IPS-NIHi11 (cell line): ENCODE data around the gene SETD1A.

Source experiments
- DNase-seq: peaks from one replicate; pipeline ENCODE4 v3.0.0; 2012; ENCODE audit warnings: mixed read lengths, low spot score

Gene SETD1A

DNA sequence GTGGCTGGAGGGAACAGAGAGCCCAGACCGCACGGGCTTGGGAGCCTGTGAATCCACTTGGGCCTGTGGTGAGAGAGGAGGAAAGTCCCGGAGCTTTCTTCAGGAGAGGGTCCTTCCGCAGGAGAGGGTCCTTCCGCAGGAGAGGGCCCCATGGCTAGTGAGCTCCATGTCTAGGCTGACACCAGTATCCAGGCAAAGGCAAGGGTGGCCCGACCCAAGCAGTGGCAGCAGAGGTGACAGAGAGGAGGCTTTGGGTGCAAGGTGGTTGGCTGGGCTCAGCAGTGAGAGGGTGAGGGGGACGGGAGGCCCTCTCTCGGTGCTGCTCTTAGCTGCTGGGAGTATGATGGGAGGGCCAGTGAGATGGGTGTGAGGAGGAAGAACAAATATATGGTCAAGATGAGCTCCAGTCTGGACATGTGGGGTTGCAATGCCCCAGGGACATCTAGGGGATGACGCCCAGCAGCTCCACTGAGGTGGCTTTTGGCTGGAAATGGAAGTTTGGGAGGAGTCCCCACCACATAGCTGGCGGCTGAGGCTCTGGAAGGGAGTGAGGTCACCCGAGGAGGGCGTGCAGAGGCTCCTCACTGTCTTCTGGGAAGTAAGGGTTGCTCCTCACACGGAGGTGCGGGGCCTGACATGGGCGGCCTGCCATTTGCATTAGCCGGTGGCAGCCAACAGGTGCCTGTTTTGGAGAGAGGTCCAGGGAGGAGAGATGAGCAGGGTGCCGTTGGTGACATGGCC, 25.2 kb downstream of the SETD1A start:
- no peak for DNase-seq

DNA sequence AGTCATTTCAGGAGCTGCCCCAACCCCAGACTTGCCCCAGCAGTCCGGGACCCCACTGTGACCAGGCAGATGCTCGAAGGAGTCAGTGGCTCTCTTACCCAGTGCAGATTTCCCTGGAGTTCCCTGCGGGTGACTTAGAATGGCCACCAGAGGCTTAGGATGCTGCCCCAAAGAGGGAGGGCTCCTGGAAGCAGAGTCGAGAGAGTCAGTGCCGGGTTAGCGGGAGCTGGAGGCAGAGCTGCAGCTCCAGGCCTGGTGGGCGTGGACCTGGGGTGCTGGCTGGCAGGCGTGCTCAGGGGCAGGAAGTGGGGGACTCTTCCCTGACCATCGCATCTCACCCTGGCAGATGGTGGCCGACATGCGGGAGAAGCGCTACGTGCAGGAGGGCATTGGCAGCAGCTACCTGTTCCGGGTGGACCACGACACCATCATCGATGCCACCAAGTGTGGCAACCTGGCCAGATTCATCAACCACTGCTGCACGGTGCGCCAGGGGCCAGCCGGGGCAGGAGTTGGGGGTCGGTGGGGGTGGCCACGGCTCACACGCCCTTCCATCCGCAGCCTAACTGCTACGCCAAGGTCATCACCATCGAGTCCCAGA, 25.8 kb downstream of the SETD1A start:
- no peak for DNase-seq

DNA sequence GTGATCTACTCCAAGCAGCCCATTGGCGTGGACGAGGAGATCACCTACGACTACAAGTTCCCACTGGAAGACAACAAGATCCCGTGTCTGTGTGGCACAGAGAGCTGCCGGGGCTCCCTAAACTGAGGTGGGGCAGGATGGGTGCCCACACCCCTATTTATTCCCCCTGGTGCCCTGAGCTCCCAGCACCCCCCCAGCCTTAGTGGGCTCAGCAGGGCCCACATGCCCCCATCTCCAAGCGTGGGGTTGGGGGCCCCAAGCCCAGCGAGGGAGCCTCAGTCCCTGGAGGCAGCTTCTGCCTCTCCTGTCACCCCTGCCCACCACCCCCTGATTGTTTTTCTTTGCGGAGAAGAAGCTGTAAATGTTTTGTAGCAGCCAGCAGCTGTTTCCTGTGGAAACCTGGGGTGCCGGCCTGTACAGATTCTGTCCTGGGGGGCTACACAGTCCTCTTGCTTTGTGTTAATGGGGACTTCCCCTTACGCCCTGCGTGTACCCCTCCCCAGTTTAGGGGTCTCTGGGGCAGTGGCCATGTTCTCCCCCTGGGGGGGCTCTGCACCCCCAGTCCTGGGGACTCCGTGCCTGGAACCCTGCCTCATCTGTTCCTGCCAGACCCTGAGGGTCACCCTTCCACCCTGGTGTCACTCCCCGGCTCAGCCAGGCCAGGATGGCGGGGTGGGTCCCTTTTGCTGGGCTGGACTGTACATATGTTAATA, 26.5 kb downstream of the SETD1A start:
- no peak for DNase-seq

DNA sequence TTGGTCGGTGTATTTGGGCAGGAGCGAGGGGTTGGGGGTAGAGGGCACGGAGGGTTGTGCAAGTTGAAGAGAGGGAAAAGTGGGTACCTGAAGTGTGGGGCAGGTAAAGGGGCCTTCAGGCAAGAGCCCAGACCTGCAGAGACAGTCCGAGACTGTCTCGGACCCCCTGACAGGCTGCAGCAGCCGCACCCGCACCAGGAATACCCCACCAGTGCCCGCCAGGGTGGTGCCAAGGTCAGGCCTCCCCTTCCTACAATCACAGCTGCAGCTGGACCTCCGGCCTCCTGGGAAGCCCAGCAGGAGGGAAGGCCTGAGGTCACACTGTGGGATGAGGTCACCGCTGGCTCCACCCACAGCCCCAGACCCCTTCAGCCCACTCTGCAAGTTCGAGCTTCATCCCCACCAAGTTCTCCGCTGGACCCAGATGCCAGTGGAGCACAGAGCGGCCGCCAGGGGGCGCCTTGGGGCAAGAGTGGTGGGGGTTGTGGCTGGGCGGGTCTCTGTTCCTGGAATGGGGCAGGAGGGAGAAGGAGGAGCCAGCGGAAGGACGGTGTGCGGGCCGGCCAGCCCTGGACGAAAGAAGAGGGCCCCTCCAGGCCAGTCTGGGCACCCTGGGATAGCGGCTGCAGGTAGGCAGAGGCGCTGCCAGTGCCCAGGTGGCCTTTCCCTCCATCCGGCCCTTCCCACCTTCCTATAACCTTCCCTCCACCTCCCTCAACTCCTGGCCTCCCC, 27.3 kb downstream of the SETD1A start, which contains the start of gene HSD3B7:
Gene HSD3B7, plus strand, starts transcription at position 539 of the 732 bp plus-strand sequence. CDS start 452 bp downstream, outside the sequence.
- DNase-seq: peak; percentile 99

DNA sequence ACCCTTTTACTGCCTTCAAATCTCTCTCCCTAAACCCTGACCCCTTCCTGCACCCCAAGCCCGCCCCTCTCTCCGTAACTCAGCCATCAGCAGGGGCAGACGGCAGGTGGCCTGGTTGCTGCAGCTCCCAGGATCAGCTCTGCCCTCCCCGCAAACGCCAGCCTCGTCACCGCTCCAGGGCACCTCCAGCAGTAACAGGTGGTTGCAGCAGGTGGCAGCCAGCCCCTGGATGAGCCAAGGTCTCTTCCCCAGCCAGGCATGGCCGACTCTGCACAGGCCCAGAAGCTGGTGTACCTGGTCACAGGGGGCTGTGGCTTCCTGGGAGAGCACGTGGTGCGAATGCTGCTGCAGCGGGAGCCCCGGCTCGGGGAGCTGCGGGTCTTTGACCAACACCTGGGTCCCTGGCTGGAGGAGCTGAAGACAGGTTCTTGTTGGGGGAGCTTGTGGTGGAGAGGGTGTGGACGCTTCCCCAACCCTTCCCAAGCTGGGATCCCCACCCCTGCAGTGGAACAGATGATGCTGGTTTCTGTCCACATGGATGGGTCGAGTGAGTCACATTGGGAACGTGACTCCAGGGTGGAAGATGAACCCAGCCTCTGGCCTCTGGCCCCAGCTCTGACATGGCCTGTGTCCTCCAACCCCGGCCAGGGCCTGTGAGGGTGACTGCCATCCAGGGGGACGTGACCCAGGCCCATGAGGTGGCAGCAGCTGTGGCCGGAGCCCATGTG, 28.0 kb downstream of the SETD1A start:
- DNase-seq: peak; percentile 87

DNA sequence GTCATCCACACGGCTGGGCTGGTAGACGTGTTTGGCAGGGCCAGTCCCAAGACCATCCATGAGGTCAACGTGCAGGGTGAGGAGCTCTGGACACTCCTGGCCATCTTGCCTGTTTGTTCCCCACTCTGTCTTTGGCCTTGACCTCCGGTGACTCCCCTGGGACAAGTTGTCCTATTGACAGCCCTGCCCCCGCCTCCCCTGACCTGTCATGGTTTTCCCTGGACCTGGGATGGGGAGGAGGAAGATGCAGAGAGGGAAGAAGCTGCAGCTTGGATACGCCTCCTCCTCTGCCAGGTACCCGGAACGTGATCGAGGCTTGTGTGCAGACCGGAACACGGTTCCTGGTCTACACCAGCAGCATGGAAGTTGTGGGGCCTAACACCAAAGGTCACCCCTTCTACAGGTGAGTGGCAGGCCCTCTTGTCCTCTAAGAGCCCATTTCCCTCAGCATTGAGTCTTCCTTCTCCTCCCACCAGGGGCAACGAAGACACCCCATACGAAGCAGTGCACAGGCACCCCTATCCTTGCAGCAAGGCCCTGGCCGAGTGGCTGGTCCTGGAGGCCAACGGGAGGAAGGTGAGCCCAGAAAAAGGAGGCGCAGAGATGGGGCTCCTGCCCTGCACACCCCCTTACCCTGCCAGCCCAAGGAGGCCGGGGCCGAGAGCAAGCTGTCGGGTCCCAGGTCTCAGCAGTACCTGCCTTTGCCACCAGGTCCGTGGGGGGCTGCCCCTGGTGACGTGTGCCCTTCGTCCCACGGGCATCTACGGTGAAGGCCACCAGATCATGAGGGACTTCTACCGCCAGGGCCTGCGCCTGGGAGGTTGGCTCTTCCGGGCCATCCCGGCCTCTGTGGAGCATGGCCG, 28.8 kb downstream of the SETD1A start:
- DNase-seq: no peak

DNA sequence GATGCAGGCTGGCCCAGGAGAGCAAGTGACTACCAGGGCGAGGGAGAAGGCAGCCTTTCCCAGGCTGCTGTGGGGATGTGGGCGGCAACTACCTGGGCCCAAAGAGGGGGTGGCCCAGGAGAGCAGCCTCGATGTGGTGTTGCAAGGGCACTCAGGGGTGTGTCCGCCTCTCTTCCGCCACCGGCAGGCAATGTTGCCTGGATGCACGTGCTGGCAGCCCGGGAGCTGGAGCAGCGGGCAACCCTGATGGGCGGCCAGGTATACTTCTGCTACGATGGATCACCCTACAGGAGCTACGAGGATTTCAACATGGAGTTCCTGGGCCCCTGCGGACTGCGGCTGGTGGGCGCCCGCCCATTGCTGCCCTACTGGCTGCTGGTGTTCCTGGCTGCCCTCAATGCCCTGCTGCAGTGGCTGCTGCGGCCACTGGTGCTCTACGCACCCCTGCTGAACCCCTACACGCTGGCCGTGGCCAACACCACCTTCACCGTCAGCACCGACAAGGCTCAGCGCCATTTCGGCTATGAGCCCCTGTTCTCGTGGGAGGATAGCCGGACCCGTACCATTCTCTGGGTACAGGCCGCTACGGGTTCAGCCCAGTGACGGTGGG, 30.1 kb downstream of the SETD1A start:
- no peak for DNase-seq

DNA sequence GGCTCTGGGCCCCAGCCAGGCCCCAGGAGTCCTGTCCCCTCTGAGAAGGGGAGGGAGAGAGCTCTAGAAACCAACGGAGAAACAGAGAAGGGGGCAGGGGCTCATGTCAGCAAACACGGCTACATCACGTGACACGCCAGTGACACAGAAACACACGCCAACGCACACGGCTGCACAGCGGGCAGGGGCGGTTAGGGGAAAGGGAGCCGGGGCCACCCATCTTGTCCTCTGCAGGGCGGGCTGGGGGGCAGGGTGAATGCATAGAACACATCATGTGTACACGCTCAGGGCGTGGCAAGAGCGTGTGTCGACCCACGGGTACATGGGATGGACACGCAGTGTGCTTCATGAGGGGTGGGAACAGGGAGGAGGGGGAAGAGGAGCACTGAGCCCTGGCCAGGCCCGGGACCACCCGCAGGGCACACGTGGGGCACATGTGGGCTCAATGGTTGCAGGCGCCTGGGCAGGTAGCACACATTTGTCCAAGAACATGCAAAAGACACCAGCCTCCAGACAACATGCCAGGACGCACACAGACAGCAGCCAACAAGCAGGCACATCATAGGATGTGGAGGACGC, 32.0 kb downstream of the SETD1A start:
- no peak for DNase-seq

DNA sequence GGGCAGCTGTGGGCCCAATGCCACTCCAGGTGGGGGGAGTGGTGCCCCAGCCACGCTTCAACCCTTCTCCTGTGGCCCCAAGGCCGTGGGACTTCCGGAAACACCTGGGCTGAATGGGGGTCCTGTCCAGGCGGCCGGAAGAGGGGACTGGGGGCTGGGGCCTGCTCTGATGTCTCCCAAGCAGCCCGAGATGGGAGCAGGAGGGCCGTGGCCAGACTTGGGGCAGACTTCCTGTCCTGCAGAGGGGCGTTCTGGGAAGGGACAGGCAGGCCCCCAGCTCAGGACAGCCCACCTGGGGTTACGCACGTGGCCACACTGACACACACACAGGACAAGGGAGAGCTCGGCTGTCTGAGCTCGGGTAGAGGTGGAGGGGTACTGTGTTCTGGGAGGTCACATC, 32.6 kb downstream of the SETD1A start:
- no peak for DNase-seq

DNA sequence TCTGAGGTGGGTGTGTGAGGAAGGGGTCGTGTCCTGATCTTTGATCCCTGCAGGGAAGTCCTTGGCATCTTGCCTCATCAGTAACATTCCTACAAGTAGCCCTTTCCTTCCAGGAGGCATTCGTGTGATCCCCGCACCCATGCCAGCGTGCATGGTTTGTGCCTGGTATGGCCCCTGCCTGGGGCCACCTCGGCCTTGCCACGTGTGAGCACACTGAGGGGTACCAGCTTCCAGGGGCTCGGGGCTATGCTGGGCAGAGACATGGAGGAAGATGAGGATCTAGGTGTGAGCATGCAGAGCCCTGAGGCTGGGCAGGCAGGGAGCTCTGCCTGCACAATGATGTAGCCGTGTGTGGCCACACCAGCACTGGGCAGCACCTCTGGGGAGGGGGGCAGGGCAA, 33.5 kb downstream of the SETD1A start:
- no peak for DNase-seq

DNA sequence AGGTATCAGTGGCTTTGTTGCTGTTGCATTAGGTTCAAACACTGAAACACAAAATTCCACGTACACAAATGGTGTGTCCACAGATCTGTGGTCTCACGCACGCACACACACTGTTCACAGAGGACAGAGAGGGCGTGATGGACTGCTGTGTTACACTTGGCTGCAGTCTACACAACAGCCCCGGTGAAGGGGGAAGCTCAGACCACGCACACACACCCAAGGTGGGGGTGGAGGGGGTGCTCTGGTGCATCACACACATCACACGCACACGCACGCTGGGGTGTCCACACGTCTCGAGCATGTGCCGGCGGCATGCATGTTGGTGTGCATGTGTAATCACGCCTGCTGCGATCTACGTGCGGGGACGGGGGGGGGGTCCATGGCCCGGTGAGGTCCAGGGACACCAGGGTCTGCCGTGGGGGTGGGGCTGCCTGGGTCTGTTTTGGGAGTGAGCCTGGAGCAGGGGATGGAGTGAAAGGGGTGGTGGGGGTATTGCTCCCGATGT, 34.8 kb downstream of the SETD1A start:
- no peak for DNase-seq

DNA sequence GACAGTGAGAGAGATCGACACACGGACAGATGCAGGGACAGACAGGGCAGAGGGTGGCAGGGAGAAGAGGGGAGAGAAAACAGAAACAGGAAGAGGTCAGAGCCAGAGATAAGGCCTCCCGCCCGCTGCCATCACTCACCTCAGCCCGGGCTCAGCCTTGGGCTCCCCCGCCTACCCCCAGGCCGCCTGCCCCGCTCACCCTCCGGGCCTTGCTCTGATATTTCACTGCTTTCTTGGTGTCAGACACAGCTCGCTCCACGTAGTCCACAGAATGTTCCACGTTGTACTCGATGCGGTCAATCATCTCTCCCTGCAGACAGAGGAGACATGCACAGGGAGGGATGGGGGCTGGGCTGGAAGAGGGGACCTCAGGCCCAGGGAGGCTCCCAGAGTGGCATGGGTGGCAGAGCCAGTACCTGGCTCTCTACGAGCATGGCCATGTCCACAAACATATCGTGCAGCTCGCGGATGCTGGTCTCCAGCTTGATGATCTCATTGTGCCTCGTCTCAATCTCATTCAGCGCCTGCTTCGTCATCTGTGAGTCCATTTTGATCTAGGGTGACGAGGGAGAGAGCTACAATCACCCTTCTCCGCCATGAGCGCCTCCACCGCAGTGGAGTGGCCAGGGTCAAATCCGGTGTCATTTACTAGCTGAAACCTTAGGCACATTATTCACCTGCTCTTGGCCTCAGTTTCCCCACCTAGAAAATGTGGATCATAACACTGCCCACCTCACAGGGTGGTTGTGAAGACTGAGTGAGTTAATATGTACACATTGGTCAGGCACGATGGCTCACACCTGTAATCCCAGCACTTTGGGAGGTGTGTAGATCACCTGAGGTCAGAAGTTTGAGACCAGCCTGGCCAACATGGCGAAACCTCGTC, 35.6 kb downstream of the SETD1A start:
- no peak for DNase-seq

DNA sequence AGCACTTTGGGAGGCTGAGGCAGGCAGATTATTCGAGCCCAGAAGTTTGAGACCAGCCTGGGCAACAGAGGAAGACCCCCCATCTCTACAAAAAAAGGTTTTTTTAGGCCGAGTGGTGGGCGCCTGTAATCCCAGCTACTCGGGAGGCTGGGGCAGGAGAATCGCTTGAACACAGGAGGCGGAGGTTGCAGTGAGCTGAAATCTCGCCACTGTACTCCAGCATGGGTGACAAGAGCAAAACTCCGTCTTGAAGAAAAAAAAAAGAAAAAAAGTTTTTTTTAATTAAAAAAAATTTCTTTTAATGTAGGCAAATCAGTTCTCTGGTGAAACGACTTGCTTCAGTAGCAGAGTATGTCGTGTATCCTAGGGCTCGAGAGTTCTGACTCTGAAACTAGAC, 38.4 kb downstream of the SETD1A start:
- DNase-seq: no peak

DNA sequence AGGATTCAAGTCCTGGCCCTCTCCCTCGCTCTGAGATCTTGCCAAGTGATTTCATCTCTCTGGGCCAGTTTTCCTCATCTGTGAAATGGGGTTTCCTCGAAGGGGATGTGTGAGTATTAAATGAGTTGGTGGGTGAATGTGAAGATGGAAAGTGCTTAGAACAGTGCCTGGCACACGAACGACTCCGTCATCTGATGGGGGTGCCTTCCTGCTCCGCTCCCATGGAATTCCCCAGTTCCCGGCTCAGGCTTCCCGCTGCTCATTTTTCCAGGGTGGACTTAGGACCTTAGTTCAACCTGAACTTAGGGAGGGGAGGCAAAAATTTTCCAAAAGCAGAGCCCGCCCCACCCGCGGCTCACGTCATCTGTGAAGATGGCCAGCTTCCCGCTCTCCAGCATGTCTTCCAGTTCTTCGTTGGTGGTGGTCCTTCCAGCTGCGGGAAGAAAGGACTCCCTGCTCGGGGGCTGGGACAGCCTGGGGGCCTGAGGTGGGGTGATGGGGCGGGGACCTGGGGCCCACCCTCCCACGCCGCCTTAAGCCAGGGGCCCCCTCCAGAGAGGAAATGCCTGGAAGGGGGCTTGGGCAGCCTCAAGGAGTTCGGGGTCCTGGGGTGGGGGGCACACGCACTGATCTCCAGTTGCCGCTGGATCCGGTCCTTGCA, 38.9 kb downstream of the SETD1A start:
- DNase-seq: no peak

DNA sequence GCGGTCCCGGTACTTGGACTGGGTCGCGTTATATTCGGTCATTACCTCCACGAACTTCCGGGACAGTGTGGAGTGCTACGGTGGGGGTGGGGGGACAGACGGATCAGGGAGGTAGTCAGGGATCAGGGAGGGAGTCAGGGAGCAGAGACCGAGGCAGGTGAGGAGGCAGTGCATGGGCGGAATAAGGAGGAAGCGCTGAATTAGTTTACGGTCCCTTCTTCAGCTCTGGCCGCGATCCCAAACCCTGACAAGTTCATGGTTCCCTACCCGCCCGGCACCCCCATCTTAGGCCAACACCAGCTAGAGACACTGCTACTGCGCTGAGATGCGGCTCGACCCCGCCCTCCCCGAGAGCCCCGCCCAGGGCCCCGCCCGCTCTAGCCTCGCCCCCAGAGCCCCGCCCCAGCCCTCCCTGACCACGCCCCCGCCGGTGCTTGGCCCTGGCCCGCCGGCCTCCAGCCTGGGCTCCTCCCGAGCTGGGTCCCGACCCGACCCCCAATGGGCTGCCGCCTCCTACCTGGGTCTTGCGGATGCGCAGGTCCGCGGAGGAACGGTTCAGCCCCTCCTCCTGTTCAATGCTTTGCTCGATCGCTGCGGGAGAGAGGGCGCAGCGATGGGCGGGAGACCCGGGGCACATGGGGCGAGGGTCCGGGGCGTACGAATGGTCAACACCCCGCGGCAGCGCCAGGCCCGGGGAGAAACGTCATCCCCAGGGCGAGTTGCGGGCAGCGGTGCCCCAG, 39.6 kb downstream of the SETD1A start:
- peak; percentile 99 for DNase-seq

DNA sequence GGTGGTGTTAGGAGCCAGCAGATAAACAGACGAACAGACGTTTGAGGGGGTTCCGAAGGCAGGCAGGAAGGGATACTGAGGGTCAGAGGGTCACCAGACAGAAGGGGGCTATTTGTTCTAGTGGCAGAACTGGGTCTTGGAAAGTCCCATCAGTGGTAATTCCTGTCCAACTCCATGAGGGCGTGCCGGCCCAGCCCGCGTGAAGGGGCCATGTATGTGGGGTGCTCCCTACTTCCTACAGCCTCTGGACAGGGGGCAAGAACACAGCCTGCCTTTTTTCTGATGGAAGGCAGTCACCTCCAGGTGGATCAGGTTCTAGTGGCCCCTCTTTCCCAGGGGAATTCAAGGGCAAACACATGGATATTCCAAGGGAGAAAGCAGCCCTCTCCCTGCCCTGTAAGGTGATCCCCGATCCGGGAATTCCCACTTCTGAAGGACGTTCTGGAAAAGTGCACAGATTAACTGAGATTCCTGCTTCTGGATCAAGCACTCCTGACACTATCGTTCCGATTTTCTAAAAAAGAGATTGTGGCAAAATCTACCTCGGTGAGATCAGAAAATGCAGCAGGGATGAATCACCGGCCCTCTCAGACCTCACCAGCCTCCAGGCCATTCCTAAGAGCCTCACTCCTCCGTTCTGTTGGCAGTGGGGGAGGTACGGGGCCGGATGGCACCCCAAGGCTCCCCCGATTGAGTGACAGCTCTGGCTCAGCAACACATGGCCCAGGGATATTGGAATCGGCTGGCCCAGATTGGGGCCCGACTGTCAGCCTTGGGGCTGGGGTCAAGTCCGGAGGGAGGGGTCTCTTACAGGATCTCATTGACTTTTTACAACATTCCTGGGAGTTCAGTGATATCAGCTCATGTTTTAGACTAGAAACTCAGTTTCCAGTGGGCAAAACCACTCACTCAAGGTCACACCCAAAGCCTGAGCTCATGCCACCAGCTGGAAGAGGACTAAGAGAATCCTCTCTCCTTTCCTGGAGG, 40.5 kb downstream of the SETD1A start:
- DNase-seq: no peak
